Mammary epithelial cell (primary cell): ENCODE results near the gene SLC6A1.

Source experiments
- EZH2 ChIP-seq: IDR thresholded peaks from 2 replicates; pipeline ENCODE4 v1.6.1; 2012; ENCODE audit warnings: low read length, inconsistent platforms, borderline replicate concordance
- TF ChIP-seq, protein P1 (sequence below), 2 donors: IDR thresholded peaks in 1 of 2; conservative IDR thresholded peaks in 1 of 2; 2 replicates each; pipeline ENCODE4 v1.5.1; 2011 to 2012; ENCODE audit warnings: inconsistent platforms in 2 of 2, low read length in 2 of 2, mild to moderate bottlenecking in 2 of 2, control low read depth in 1 of 2, low read depth in 1 of 2; ENCODE audit not compliant: insufficient read depth in 1 of 2; ENCODE audit errors: extremely low read depth in 1 of 2

GRCh38 chr3:11015369-11015768 lies 22.8 kb downstream of the SLC6A1 start:
- TF ChIP-seq EZH2, result no peak
- TF ChIP-seq, protein P1, sequence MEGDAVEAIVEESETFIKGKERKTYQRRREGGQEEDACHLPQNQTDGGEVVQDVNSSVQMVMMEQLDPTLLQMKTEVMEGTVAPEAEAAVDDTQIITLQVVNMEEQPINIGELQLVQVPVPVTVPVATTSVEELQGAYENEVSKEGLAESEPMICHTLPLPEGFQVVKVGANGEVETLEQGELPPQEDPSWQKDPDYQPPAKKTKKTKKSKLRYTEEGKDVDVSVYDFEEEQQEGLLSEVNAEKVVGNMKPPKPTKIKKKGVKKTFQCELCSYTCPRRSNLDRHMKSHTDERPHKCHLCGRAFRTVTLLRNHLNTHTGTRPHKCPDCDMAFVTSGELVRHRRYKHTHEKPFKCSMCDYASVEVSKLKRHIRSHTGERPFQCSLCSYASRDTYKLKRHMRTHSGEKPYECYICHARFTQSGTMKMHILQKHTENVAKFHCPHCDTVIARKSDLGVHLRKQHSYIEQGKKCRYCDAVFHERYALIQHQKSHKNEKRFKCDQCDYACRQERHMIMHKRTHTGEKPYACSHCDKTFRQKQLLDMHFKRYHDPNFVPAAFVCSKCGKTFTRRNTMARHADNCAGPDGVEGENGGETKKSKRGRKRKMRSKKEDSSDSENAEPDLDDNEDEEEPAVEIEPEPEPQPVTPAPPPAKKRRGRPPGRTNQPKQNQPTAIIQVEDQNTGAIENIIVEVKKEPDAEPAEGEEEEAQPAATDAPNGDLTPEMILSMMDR (conservative IDR thresholded peaks at IDR 0.05 in 1 of 2, IDR thresholded peaks at IDR 0.05 in 1 of 2; ENCODE audit: extremely low read depth in 1 of 2, insufficient read depth in 1 of 2, low read depth in 1 of 2, low read length in 2 of 2), result no peak
